Endothelial cell of hepatic sinusoid (primary cell): ENCODE results near the gene C16orf96.

Source experiments
- in situ Hi-C: cut with HindIII; loops from 2 replicates; pipeline ENCODE4 v1.10.0; 2017; ENCODE audit warnings: low sequenced_read_pairs

The C16orf96 gene

DNA sequence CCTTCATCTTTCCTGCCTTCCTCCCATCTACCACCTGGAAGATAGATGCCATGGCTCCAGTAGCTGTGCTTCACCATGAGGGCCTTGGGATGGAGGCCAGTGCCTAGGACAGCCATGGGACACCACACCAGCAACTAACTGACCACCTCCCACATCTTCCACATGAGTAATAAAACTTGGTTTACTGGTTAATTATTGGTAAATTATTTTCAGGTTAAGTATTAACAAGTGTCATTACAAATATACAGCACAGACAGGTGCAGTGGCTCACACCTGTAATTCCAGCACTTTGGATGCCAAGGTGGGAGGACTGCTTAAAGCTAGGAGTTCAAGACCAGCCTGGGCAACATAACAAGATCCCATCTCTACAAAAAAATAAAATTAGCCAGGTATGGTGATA lies 31.6 kb upstream of the C16orf96 start:
- in situ Hi-C loops: loop anchor here (5.0 kb wide), 1 partner anchor 83 kb away; no protein-coding TSS in a partner anchor

DNA sequence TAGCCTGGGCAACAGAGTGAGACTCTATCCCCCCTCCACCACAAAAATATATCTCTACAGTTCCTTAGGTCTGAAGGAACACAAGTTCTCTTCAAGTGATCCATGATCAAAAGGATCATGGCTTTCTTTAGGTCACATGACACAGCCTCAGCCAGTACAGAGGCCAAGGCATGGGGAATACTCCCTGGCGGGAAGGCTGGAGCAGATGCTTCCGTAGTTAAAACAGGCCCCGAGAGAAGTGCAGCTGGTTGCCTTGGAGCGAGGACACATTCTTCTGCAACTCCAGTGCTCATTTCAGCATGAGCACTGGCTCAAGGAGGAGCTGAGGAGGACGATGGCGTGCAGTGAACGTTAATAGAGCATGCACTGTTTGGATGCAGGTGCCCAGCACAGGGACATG lies 31.1 kb upstream of the C16orf96 start:
- in situ Hi-C loops: no loop called here

DNA sequence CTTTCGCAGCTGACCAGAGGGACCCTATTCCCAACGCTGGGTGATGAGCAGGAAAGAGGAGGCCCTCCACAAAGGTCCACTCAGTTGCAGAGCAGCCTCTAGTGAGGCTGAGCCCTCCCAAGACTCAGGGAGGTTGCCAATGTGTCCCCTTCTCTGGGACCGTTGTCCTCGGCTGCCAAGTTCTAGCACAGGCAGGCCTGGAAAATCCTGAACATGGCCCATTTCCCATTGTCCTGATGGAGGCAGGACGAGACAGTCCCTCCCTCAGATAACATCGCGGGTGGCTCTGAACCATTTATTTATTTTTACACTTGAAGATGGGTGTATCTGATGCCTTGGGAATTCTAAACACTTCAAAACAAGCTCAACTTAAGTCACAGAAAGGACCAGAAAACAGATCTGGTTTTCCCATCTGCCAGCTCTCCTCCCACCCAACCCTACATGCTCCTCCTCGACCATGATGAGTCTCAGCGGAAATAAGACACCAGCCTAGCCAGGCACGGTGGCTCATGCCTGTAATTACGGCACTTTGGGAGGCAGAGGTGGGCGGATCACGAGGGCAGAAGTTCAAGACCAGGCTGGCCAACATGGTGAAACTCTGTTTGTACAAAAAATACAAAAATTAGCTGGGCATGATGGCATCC lies 30.4 kb upstream of the C16orf96 start:
- in situ Hi-C loops: no loop called here

DNA sequence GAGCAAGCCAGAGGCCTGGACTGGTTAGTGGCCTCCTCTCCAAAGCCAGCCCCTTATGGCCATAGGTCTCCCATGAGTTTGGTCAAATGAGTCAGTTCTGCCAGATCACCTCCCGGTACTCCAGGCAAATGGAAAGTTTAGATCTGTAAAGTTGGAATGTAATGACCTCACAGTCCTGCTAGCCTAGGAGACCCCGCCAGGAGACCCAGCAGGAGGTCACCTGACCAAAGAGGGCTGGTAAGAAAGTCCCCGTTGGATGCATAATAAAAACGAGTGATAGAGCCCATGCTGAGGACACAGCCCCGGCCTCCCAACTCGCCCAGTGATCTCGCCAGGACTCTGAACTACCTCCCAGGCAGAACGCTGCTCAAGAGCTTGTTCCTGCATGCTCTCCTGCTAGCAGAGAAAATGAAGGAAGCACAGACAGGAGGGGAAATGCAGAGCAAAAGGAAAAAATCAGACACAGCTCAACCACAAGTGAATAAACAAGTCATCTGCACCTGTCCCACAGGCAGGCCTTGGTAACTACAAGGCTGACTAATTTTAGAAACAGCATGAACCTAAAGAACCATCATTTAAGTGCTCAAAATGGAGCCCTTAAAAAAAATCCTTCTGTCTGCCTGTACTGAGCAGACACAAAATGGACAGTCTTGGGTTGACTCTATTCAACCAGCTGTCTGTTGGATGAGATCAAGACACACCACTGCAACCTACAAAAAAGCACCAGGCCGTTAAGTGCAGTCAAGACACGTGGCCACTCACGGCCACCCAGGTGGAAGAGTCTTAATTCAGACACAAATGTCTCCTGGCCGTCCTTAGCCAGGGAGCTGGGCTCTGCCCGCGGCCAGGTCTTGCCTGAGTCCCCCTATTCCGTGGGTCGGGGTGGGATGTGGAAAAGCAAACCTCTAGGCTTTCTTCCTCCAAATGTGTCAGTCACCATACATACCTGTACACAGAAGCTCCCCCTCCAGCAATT lies 26.8 kb upstream of the C16orf96 start:
- in situ Hi-C loops: no loop called here

DNA sequence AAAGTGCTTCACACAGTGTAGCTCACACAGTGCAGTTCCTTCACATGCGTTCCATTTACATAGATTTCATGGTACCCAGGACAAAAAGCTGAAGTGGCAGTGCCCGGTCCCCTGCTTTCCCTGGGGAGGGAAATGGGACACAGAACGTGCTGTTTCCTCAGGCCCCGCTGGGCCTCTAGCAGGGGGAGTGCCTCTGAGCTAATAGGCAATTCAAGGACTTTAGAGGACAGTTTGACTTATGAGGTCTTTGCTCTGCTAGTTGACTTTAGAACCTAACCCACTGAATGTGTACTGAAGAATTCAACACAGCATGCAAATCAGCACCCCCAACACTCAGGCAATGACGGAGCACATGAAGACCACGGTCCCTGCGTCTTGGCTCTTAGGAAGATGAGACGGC lies 24.3 kb upstream of the C16orf96 start:
- in situ Hi-C loops: no loop called here

DNA sequence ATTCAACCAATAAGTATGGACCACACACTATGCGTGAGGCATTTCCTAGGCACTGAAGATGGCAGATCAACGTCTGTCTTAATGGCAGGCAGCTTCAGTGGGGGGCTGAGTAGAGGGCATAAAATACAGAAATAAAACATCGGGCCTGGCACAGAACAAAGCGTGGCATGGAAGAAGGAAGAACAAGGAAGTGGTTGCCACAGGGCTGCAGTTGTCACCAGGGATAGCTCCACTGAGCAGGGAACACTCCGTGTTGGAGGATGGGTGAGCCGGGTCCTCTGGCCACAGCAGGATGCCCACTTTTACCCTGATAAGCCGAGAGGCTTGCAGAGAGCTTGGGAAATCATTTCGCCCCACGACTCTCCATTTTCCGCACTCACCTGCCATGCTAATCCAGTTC lies 23.9 kb upstream of the C16orf96 start:
- in situ Hi-C loops: no loop called here

DNA sequence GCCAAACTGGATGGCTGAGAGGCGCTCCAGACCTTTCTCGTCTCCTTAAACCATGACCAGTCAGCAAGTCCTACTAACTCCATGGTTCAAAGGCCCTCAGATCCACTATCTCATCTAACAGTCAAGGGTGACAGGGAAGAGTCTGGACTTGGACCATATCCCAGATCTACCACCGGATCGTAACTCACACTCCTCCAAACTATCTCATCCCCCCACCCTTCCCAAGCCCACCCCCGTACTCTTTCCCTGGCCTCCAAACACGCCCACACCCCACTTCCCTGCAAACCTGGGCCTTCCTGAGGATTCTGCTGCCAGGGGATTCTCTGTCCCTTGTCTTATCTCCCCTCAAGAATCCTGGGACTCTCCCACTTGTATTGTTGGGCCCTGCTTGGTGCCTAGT lies 22.6 kb upstream of the C16orf96 start:
- in situ Hi-C loops: no loop called here

DNA sequence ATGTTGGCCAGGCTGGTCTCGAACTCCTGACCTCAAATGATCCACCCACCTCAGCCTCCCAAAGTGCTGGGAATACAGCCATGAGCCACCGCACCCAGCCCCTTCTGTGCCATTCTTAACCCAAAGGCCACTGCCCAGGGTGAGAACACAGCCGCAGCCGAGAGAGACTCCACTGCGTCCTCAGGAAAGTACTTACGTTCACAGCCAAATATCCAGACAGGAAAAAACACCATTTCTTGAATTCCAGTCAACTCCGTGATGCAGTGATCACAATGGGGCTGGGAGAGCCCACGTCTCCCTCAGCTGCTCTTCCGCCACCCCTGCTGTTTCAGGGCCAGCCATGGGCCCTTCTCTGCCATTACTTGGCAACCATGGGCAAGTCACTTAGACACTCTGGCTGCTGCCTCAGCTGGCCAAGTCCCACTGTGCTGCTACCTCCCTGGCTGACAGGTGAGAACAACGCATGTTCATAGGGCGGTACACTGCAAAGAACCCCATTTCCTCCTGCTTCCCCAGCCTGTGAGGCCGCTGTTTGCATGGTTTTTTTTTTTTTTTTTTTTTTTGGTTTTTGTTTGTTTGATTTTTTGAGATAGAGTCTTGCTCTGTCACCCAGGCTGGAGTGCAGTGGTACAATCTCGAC lies 21.9 kb upstream of the C16orf96 start:
- in situ Hi-C loops: no loop called here

DNA sequence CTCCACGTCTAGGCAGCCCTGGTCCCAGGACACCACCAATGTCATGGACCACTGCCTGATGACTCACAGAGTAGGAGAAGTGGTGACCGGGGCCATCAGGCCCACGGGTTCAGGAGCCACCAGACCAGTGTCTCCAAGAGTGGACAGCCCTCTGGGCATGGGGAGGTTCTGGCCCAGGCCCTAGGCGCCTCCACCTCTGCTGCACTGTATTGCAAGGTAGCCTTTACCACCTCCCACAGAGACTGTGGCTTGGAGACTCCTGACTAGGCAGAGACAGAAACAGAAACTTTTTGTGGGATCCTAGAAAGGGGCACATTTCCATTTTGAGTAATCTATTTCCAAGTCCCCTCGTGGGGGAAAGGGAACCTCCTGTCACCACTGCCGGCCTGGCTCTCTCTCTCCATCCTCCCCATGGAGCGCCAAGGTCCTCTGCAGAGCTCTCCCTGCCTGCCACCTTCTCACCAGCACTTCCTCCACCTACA lies 20.5 kb upstream of the C16orf96 start:
- in situ Hi-C loops: no loop called here

DNA sequence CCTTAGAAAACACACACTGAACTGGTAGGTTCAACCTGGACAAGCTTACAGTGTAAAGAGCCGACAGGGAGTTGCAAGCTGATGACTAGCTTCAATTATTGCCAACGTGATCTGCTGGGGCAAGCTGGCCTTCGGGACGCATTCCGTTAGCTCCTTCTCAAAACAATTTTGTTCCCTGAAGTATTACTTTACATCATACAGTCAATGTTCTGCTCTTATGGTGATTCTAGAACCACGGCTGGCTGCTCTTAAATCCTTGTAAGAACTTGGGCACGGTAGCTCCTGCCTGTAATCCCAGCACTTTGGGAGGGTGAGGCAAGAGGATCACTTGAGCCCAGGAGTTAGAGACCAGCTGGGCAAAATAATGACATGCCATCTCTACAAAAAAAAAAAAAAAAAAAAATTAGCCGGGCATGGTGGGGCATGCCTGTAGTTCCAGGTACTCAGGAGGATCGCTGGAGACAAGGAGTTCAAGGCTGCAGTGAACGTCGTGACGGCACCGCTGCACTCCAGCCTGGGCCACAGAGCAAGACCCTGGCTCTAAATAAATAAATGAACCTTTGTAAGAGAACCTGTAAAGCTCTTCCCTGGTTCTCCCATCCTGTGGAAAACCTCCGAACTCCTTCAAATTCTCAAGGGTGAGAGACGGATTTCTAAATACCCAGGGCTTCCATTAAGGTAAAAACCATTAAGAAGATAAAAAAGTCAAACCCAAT lies 19.6 kb upstream of the C16orf96 start:
- in situ Hi-C loops: no loop called here

DNA sequence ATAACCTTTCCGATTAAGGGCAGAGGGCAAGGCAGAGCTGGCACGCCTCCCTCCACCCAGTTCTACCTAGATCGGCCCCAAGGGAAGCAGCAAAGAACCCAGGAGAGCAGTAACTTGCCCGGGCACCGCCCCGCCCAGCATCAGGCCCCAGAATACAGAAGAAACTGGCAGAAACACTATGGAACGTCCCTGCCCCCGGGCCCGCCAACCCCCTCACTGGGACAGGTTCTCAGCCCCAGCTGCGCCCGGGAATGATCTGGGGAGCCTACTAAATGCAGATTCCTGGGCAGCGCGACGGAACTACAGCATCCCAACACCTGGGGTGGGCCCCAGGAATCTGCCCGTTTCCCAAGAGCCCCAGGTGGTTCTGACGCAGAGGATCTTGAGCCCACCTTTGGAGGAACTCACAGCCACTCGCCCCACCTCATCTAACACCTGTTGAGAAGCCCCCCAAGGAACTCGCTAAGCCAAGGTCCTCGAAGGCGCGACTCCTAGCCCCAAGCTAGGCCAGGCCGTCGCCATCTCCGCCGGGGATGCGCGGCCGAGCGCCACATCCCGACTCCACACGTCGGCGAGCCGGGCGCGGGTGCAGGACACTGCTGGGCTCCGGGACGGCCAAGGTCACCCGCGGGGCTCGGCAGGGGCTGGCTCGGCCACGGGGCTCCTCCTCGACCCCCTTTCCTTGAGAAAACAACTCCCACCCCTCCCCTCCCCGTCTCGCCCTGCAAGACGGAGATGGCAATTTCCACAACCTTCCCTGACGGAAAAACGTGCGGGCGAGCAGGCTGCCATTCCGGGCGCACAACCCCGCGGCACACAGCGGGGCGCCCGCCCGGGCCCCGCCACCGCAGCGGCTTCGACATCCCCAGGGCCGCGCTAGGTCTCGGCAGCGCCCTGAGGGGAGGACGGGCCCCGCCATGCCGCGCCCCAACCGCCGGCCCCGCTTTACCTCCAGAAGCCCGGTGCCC lies 18.5 kb upstream of the C16orf96 start:
- in situ Hi-C loops: no loop called here

DNA sequence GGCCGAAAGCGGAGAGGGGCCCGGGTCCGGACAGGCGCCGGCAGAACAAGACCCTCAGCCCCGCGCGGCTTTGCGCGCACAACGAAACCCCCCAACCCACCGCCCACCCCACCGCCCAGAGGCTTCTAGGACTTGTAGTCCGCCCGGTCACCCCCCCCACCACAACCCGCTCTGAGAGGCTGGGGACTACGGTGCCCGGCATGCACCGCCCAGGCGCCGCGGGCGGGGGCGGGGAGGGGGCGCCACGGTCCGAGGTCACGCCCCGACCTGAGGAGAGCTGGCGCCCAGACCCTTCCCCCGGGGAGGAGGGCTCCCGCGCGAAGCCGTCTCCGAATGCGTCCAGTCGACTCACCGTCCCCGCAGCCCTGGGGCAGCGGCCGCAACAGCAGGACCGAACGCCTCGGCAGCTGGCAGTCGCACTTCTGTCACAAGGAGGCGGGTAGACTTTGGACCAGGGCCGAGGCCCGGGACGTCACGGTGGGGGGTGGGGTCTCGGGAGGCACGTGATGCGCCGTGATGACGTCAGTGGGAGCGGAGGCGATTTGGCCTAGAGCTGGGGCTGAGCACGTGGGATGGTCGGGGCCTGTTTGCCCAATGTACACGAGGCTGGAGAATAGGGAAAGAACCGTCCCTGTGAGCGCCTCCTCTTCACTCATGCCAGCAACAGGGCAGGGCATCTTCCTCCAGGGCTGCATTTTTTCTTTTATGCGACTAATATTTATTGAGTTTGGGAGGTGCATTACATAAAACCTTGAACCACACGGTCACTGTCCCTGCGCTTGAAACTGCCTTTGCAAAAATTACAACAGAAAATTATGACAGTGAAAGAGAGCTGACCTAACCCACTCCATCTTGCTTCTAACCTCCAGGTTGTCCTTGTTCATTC lies 17.5 kb upstream of the C16orf96 start, which contains the start of gene CDIP1:
Gene CDIP1, minus strand, starts transcription at position 424 of the 886 bp plus-strand sequence. CDS start 24,643 bp downstream, outside the sequence.
- in situ Hi-C loops: no loop called here

DNA sequence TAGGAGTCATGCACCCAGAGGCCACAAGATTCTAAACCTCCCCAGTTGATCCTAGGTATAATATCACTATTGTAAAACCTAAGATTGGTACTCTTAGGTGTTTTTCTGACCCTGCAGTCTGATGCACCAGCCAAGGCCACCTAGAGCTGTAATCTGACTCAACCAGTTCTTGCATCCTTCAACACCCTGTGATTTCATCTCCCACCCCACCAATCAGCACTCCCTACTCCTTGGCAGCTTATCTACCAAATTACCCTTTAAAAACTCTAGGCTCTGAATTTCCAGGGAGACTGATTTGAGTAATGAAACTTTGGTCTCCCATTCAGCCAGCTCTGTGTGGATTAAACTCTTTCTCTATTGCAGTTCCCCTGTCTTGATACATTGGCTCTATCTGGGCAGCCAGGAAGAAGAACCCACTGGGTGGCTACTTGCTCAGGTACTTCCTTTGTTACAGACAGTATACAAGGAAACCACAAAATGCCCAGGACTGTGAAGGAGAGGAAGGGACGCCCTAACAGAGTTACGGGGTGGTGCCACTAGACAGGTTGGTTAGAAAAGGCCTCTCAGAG lies 16.3 kb upstream of the C16orf96 start:
- in situ Hi-C loops: no loop called here

DNA sequence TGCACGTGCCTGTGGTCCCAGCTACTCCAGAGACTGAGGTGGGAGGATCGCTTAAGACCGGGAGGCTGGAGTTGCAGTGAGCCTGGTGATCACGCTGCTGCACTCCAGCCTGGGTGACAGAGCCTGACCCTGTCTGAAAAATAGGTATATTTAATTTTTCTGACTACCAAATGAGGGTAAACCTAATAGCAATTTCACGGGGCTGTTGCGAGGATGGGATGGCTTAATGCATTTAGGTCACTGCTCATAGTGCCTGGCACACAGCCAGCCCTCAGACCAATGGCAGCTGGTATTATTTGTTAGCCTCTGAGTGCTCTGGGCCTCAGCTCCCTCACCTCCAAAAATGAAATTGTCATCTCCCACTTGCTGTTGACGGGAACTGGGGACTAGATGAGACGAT lies 11.7 kb upstream of the C16orf96 start:
- in situ Hi-C loops: no loop called here

DNA sequence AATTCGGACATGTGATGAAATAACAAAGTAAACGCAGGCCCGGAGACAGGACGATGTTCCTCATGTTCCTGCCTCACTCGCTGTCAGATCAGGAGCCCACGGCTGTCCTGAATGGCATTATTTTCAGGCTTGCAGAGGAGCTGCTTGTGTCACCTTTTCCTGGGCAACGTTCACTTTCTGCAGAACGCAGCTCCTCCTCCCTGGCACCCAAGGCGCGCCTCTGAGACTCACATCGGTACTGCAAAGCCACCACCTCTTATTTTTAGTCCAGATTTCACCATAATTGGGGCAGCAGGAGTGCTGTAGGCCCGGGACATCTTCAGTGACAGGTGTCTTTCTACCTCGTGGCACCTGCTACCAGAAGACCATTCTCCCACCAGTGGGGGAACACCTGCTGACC lies 8.0 kb upstream of the C16orf96 start:
- in situ Hi-C loops: no loop called here

DNA sequence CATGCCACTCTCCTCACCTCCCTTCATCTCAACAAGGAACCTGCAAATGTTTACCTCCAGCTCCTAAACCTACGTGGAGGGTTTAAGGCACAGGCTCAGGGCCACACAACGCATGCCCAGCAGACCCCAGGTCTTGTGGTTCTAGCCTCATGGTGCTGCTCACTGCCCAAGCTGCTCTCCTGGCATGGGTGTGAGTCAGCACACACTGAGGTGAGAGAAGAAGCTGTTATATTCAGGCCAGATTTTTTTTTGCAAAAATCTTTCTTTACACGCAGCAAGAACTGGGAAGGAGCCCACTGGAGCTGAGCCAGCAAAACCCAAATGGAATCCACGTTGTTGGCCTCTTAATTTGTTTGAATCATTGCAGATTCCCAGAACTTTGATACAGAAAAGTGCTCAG lies 5.5 kb upstream of the C16orf96 start:
- in situ Hi-C loops: no loop called here

DNA sequence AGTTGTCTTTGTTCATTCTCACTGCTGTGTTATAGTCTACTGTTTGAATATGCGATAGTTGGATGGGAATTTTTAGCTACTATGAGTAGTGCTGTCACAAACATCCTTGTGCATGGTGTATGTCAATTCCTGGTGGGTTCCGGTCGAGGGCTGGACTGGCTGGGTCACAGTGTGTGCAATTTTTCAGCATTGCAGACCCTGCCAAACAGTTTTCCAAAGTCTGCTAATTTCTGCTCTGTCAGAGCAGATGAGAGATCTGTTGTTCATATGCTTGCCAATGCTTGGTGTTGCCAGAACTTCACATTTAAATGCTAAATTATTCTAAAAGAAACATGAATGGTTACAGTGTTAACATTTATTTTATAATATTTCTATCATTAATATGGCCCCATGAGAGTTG lies 3.6 kb upstream of the C16orf96 start:
- in situ Hi-C loops: no loop called here

DNA sequence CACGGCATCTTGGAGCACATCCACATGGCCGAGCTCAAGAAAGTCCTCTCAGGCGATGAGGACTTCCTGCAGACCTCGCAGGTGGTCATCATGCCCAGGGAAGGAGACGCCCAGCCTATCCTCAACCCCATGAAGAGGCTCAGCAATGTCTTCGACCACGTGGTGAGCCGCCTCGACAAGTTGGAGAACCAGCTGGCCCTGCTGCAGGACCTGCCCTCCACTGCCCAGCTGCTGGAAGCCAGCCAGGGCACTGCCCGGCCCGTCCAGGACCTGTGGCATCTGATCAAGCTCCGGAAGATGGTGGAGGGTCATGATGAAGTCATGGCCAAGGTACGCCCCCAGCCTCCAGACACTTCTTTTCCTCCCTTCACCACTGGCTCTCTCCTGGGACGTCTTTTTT lies 440 bp downstream of the C16orf96 start:
- in situ Hi-C loops: no loop called here
